Spinal cord (tissue), 10 donors: ENCODE results near the gene KCNH8. TPM values are rescaled to one million over a fixed set of nuclear protein-coding genes. Genes with fewer than 3 reads are reported as not detected.

Experiments
- DNase-seq, 6 donors: peaks; one replicate each; pipeline versions ENCODE4 v3.0.0 to v3.0.0-alpha.2; 2013 to 2015; ENCODE audit warnings: low spot score in 6 of 6, low read depth in 4 of 6
- H3K27ac ChIP-seq: one replicate; pipeline ENCODE4 v1.5.1; 2013; ENCODE audit warnings: low read depth, low read length, control low read depth
- H3K27me3 ChIP-seq: one replicate; pipeline ENCODE4 v1.6.1; 2013; ENCODE audit warnings: low read length; ENCODE audit not compliant: control insufficient read depth, insufficient read depth
- H3K36me3 ChIP-seq: one replicate; pipeline ENCODE4 v1.6.1; 2013; ENCODE audit warnings: low read length; ENCODE audit not compliant: control insufficient read depth, insufficient read depth
- H3K4me1 ChIP-seq: one replicate; pipeline ENCODE4 v1.6.1; 2013; ENCODE audit warnings: low read length; ENCODE audit not compliant: control insufficient read depth, insufficient read depth
- H3K4me3 ChIP-seq: one replicate; pipeline ENCODE4 v1.5.1; 2013; ENCODE audit warnings: low read depth, low read length, control low read depth
- H3K9me3 ChIP-seq: one replicate; pipeline ENCODE4 v1.6.1; 2013; ENCODE audit warnings: low read length; ENCODE audit not compliant: control insufficient read depth, insufficient read depth
- WGBS: methylation state at CpG from one replicate; pipeline ENCODE4 v1.1.5; 2013; ENCODE audit warnings: missing lambda C conversion rate; ENCODE audit not compliant: insufficient coverage; 5-methylcytosine and 5-hydroxymethylcytosine counted together
- polyA plus RNA-seq, 2 donors: library from polyadenylated mRNA; unstranded; fragments of 120-200 nt; gene quantifications; one replicate each; pipeline ENCODE4 v1.2.1, GENCODE V29; 2013; ENCODE audit not compliant: insufficient read length in 2 of 2
- total RNA-seq, 2 donors: library from RNA; depleted of rRNA in 1 of 2; stranded (reverse); fragments of 120-200 nt in 1 of 2; fragments of >200 nt in 1 of 2; gene quantifications; one replicate each; pipeline versions ENCODE4 v1.2.3 to v1.2.4, GENCODE V29; 2013 to 2014
- donor health status: healthy.

KCNH8 gene
- total and polyA plus RNA-seq, 4 donors, result 4.1 to 10.6 (median 7.8) TPM

DNA sequence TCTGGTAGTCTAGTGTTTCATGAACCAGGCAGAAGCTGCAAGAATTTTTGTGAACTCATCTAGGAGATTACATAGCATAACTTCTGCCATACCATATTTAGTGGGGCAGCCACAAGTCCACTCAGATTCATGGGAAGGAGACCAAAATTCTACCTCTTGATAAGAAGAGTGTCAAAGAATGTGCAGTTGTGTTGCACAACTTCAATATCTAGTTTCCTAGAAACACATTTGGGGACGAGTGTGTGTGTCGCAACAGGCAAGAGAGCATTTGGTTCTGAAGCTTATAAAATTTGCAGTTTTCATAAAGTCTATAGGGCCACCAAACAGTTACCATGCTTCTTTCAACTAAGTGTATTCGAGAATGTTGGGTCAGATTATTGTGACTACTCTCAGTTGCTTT lies 115.3 kb downstream of the KCNH8 start:
- no CpG with 5 or more reads among the region's 3 CpGs for WGBS
- Histone ChIP-seq H3K27ac (no peak overlapping the region), H3K4me3 (no peak overlapping the region), H3K27me3 (no peaks in the 10 kb centered on the region), H3K36me3 (no peaks in the 10 kb centered on the region), H3K4me1 (peaks cover 3% of the 10 kb centered on the region), H3K9me3 (no peaks in the 10 kb centered on the region)
- DNase-seq, result no peak

GRCh38 chr3:19264424-19264823 lies 116.1 kb downstream of the KCNH8 start:
- Histone ChIP-seq H3K4me1 (peaks cover 3% of the 10 kb centered on the region), H3K4me3 (no peak overlapping the region), H3K27me3 (no peaks in the 10 kb centered on the region), H3K36me3 (no peaks in the 10 kb centered on the region), H3K9me3 (no peaks in the 10 kb centered on the region), H3K27ac (no peak overlapping the region)
- 73% methylated on average over 3 of the region's 6 CpGs for WGBS
- no peak for DNase-seq

GRCh38 chr3:19267040-19267439 lies 118.7 kb downstream of the KCNH8 start:
- peak in 1 of 6 donors; percentile 12 for DNase-seq
- Histone ChIP-seq H3K4me3 (no peak overlapping the region), H3K36me3 (no peaks in the 10 kb centered on the region), H3K4me1 (peaks cover 3% of the 10 kb centered on the region), H3K27ac (no peak overlapping the region), H3K9me3 (no peaks in the 10 kb centered on the region), H3K27me3 (no peaks in the 10 kb centered on the region)
- WGBS, result 27% methylated on average over 1 of the region's 4 CpGs

- WGBS, result 100% methylated on average over 1 of the region's 2 CpGs
- peaks cover 3% of the 10 kb centered on the region for H3K4me1 ChIP-seq
- H3K27ac ChIP-seq, result no peak overlapping the region
- peak in 1 of 6 donors; percentile 90 for DNase-seq
- H3K36me3 ChIP-seq, result no peaks in the 10 kb centered on the region
- no peak overlapping the region for H3K4me3 ChIP-seq
- no peaks in the 10 kb centered on the region for H3K9me3 ChIP-seq
- no peaks in the 10 kb centered on the region for H3K27me3 ChIP-seq
Measured at GRCh38 chr3:19270481-19270880, 122.2 kb downstream of the KCNH8 start.

GRCh38 chr3:19272296-19272695 lies 124.0 kb downstream of the KCNH8 start:
- H3K36me3 ChIP-seq, result no peaks in the 10 kb centered on the region
- H3K9me3 ChIP-seq, result no peaks in the 10 kb centered on the region
- no peaks in the 10 kb centered on the region for H3K27me3 ChIP-seq
- WGBS, result 100% methylated on average over 2 of the region's 3 CpGs
- no peaks in the 10 kb centered on the region for H3K4me1 ChIP-seq
- DNase-seq, result no peak
- no peak overlapping the region for H3K27ac ChIP-seq
- no peak overlapping the region for H3K4me3 ChIP-seq

DNA sequence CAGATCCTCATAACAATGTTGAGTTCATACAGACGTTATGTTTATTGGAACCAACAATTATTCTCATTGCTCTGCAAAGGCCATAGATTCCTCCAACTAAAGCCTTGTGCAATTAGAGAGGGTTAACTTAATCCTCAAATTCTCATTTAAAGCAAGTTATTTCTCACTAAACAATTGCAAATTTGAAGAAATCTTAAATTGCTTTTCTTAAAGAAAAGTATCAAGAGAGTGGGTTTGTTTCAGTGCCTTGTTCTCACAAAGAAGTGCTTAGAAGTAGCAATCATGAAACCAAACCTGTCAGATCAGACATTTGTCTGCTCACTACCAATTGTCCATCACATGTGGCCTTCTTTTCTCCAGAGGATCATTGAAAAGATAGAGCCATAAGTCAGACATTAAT lies 124.8 kb downstream of the KCNH8 start:
- no peak for DNase-seq
- H3K36me3 ChIP-seq, result no peaks in the 10 kb centered on the region
- no peaks in the 10 kb centered on the region for H3K27me3 ChIP-seq
- no CpG with 5 or more reads among the region's 1 CpG for WGBS
- H3K4me3 ChIP-seq, result no peak overlapping the region
- H3K27ac ChIP-seq, result no peak overlapping the region
- no peaks in the 10 kb centered on the region for H3K4me1 ChIP-seq
- H3K9me3 ChIP-seq, result no peaks in the 10 kb centered on the region

DNA sequence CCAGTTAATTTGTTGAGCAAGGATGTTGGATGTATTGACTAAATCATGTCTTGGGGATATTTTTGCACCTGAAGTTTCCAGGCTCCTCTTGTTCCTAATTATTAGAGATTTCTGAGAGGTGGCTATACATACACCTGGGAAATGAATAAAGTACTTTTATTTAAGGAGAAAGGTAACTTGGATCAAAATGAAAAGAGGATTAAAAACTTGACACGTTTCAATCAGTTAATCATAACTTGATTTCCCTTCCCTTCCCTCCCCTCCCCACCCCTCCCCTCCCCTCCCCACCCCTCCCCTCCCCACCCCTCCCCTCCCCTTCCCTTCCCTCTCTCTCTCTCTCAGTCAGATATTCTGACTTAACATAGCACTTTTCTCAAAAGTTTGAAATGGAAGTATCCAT lies 126.3 kb downstream of the KCNH8 start:
- DNase-seq, result no peak
- Histone ChIP-seq H3K4me1 (no peaks in the 10 kb centered on the region), H3K9me3 (no peaks in the 10 kb centered on the region), H3K4me3 (no peak overlapping the region), H3K27me3 (no peaks in the 10 kb centered on the region), H3K27ac (no peak overlapping the region), H3K36me3 (no peaks in the 10 kb centered on the region)
- WGBS, result no CpG with 5 or more reads among the region's 1 CpG

GRCh38 chr3:19284974-19285373 lies 136.7 kb downstream of the KCNH8 start:
- no peak for DNase-seq
- H3K9me3 ChIP-seq, result no peaks in the 10 kb centered on the region
- WGBS, result no CpG with 5 or more reads among the region's 3 CpGs
- no peaks in the 10 kb centered on the region for H3K36me3 ChIP-seq
- H3K4me3 ChIP-seq, result no peak overlapping the region
- H3K27me3 ChIP-seq, result no peaks in the 10 kb centered on the region
- H3K4me1 ChIP-seq, result no peaks in the 10 kb centered on the region
- no peak overlapping the region for H3K27ac ChIP-seq

DNA sequence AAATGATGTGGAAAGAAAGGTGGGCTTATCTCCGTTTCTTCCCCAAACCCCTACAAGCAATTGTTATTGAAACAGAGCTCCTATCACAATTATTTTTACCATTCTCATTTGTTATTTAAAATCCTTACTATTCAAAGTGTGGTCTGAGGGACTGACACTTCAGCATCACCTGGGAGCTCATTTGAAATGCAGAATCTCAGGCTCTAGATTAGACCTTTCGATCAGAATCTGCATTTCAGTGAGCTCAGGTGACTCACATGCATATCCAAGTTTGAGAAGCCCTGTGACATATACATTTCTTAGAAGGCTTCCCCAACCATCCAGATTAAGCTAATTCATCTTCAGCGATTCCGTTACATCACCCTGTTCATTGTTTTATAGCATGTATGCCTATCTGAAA lies 145.0 kb downstream of the KCNH8 start:
- DNase-seq, result no peak
- no peaks in the 10 kb centered on the region for H3K9me3 ChIP-seq
- H3K4me1 ChIP-seq, result no peaks in the 10 kb centered on the region
- no peaks in the 10 kb centered on the region for H3K36me3 ChIP-seq
- no peaks in the 10 kb centered on the region for H3K27me3 ChIP-seq
- H3K27ac ChIP-seq, result no peak overlapping the region
- 75% methylated on average over 1 of the region's 4 CpGs for WGBS
- H3K4me3 ChIP-seq, result no peak overlapping the region

DNA sequence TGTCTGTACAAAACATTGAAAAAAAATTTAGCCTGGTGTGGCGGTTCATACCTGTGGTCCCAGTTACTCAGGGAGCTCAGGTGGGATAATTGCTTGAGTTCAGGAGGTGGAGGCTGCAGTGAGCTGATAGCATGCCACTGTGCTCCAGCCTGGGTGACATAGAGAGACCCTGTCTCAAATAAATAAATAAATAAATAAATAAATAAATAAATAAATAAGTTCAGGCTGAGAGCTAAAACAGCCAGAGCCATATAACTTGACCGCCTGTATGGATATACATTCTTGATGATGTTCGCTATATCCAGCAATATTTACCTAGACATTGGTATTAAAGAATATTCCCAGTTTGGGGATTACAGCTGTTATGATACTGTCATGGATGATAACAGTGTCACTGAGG lies 146.9 kb downstream of the KCNH8 start:
- H3K27me3 ChIP-seq, result no peaks in the 10 kb centered on the region
- no peak overlapping the region for H3K27ac ChIP-seq
- H3K9me3 ChIP-seq, result no peaks in the 10 kb centered on the region
- H3K4me3 ChIP-seq, result no peak overlapping the region
- H3K36me3 ChIP-seq, result no peaks in the 10 kb centered on the region
- no peaks in the 10 kb centered on the region for H3K4me1 ChIP-seq
- WGBS, result no CpG with 5 or more reads among the region's 3 CpGs
- DNase-seq, result no peak
